Measurements from ENCODE around the gene KISS1R.
"Not testable (repeated sequence)": the region's sequence is repeated elsewhere in the genome, so short reads cannot be mapped to it uniquely, and the experiment has no call there.

The KISS1R gene

GRCh38 chr19:881385-882071 lies 35.6 kb upstream of the KISS1R start:
- FAIRE-seq (no peak), DNase-seq (ENCODE audit: low spot score) (no peak)

- no peak for FAIRE-seq
These were observed 34.1 kb upstream of the KISS1R start for GRCh38 chr19:882871-883497.

GRCh38 chr19:883661-884211 lies 33.4 kb upstream of the KISS1R start:
- FAIRE-seq: no peak

More at GRCh38 chr19:882871-883497, 34.1 kb upstream of the KISS1R start:
- DNase-seq (ENCODE audit: low spot score): no peak

GRCh38 chr19:884420-885211 lies 32.5 kb upstream of the KISS1R start:
- DNase-seq (ENCODE audit: low spot score) (no peak), FAIRE-seq (no peak)

More at GRCh38 chr19:883661-884211, 33.4 kb upstream of the KISS1R start:
- DNase-seq (ENCODE audit: low spot score): no peak

- DNase-seq (ENCODE audit: low spot score): no peak
- FAIRE-seq: no peak
These were observed 31.5 kb upstream of the KISS1R start for GRCh38 chr19:885536-886224.

GRCh38 chr19:887072-887471 lies 30.1 kb upstream of the KISS1R start:
- DNase-seq (ENCODE audit: low spot score) (peak; percentile 49), FAIRE-seq (no peak)

- no peak for DNase-seq (ENCODE audit: low spot score)
- FAIRE-seq: no peak
These were observed 29.5 kb upstream of the KISS1R start for GRCh38 chr19:887599-887998.

GRCh38 chr19:888581-889385 lies 28.4 kb upstream of the KISS1R start:
- no peak for DNase-seq (ENCODE audit: low spot score)

GRCh38 chr19:889662-890295 lies 27.4 kb upstream of the KISS1R start:
- FAIRE-seq (no peak), DNase-seq (ENCODE audit: low spot score) (no peak)

More at GRCh38 chr19:888581-889385, 28.4 kb upstream of the KISS1R start:
- no peak for FAIRE-seq

GRCh38 chr19:890831-891230 lies 26.3 kb upstream of the KISS1R start:
- no peak for FAIRE-seq
- DNase-seq (ENCODE audit: low spot score): no peak

GRCh38 chr19:891421-892200 lies 25.5 kb upstream of the KISS1R start:
- not testable (repeated sequence) for DNase-seq (ENCODE audit: low spot score); FAIRE-seq

GRCh38 chr19:892243-892893 lies 24.8 kb upstream of the KISS1R start:
- DNase-seq (ENCODE audit: low spot score) (no peak), FAIRE-seq (no peak)

GRCh38 chr19:892894-893689 lies 24.0 kb upstream of the KISS1R start, which contains the start of the genes MED16 and RNU6-9:
MED16 (minus strand) TSS chr19:893187; CDS start chr19:891131, 2,056 bp downstream.
RNU6-9 (plus strand) TSS chr19:893484.
- FAIRE-seq: peak; percentile 51
- DNase-seq (ENCODE audit: low spot score): peak; percentile 87

GRCh38 chr19:896434-896833 lies 20.7 kb upstream of the KISS1R start:
- no peak for DNase-seq (ENCODE audit: low spot score)
- FAIRE-seq: no peak

- no peak for FAIRE-seq
- no peak for DNase-seq (ENCODE audit: low spot score)
These were observed 20.1 kb upstream of the KISS1R start for GRCh38 chr19:896999-897398.

GRCh38 chr19:897442-898039 lies 19.6 kb upstream of the KISS1R start:
- FAIRE-seq: no peak
- DNase-seq (ENCODE audit: low spot score): no peak

GRCh38 chr19:898663-899062 lies 18.5 kb upstream of the KISS1R start:
- no peak for FAIRE-seq

More at GRCh38 chr19:898663-899062, 18.5 kb upstream of the KISS1R start:
- DNase-seq (ENCODE audit: low spot score): no peak

All from RCC 7860 (cell line).